Activated CD8-positive, alpha-beta memory T cell treated with anti-CD3 and anti-CD28 coated beads, Interleukin-2, amount 10 ng/mL, durations not matched to agents 7 days and 5 days (primary cell): ENCODE data around the gene DDX60. TPM values are rescaled to one million over a fixed set of nuclear protein-coding genes. Genes with fewer than 3 reads are reported as not detected.
"Not testable (repeated sequence)": the region's sequence is repeated elsewhere in the genome, so short reads cannot be mapped to it uniquely, and the experiment has no call there.

ENCODE experiments used
- ATAC-seq: fragments of 150-1000 bp; cut with Tn5 transposase; one replicate; pipeline ENCODE4 v1.10.0; 2021; ENCODE audit warnings: moderate library complexity
- CTCF ChIA-PET: fragments of 350-600 bp; sonication (Branson Sonifier 250); formaldehyde crosslinking; loops from one replicate; lab custom pipeline; 2021; ENCODE audit warnings: antibody characterized with exemption; lab: Charles Lee
- DNase-seq: peaks from one replicate; pipeline ENCODE4 v3.0.0-alpha.2; 2020
- H3K27ac Mint-ChIP-seq: one replicate; pipeline ENCODE4 v1.8.0; 2021; ENCODE audit warnings: mild to moderate bottlenecking, mixed read lengths
- H3K27me3 Mint-ChIP-seq: one replicate; pipeline ENCODE4 v1.8.0; 2021; ENCODE audit warnings: mixed read lengths
- H3K36me3 Mint-ChIP-seq: one replicate; pipeline ENCODE4 v1.8.0; 2021; ENCODE audit warnings: mild to moderate bottlenecking, mixed read lengths
- H3K4me1 Mint-ChIP-seq: one replicate; pipeline ENCODE4 v1.8.0; 2021; ENCODE audit warnings: mixed read lengths
- H3K4me3 Mint-ChIP-seq: one replicate; pipeline ENCODE4 v1.8.0; 2021; ENCODE audit warnings: mild to moderate bottlenecking, moderate library complexity, mixed read lengths
- H3K9me3 Mint-ChIP-seq: one replicate; pipeline ENCODE4 v1.8.0; 2022; ENCODE audit warnings: low read depth, mixed read lengths
- total RNA-seq, 2 experiments: library from RNA; stranded (reverse); gene quantifications; one replicate each; pipeline ENCODE4 v1.2.3, GENCODE V29; 2021

Gene DDX60
- total RNA-seq, 2 experiments from 2014 or later = 90.5 to 173 TPM

DNA sequence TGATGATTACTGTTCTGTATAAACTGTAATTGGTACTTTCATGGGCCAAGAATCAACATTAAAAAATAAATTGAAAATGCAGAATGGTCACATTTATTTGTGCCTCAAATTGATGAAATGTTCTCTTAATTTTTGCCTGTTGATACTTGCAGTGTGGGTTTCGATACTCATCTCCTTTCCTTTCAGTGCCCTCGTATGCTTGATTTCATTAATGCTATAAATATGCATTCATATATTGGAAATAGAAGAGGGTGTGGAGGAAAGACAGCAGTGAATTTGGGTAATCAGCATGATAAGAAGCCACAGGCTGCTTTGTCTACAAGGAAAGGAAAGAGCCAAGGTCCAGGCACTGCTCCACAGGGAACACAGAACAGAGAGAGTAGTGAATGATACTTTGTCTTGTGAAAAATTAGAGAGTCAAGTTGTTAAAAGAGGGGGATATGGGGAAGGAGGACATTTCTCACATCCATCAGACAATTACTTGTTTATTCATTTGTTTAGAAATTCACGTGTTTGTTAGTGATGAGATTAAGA, 1.0 kb upstream of the DDX60 start:
- no peaks in the 10 kb centered on the region for H3K9me3 Mint-ChIP-seq
- peaks cover 79% of the 10 kb centered on the region for H3K36me3 Mint-ChIP-seq
- DNase-seq (no peak), ATAC-seq (no peak)
- peak overlapping the region; percentile 99 for H3K27ac Mint-ChIP-seq
- peaks cover 46% of the 10 kb centered on the region for H3K4me1 Mint-ChIP-seq
- CTCF ChIA-PET = no interaction called here
- H3K4me3 Mint-ChIP-seq = peak overlapping the region; percentile 86
- H3K27me3 Mint-ChIP-seq = no peaks in the 10 kb centered on the region

DNA sequence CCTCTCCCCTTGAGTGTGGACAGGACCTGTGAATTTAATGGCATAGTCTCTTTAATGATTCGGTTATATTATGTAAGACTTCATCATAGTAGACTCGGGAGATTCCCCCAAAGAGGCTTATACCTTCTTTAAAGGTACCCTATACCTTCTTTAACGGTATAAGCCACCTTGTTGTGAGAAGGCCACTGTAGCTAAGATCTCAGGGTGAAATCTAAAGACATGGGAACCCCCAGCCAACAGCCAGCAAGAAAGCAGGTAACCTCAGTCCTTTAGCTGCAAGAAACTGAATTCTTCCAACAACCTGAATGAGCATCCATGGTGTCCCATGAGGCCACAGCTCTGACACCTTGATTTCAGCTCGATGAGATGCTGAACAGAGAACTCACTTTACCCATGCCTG, 931 bp downstream of the DDX60 start:
- DNase-seq (no peak), ATAC-seq (peak; percentile 5)
- CTCF ChIA-PET = interaction anchor here (1.0 to 1.9 kb wide), 3 partner anchors 8 to 194 kb away, joined by 3 to 9 read pairs (median 3); no protein-coding TSS in a partner anchor
- H3K4me3 Mint-ChIP-seq = peak overlapping the region; percentile 86
- peak overlapping the region; percentile 99 for H3K27ac Mint-ChIP-seq
- peaks cover 77% of the 10 kb centered on the region for H3K36me3 Mint-ChIP-seq
- peaks cover 62% of the 10 kb centered on the region for H3K4me1 Mint-ChIP-seq
- H3K9me3 Mint-ChIP-seq = no peaks in the 10 kb centered on the region
- no peaks in the 10 kb centered on the region for H3K27me3 Mint-ChIP-seq

DNA sequence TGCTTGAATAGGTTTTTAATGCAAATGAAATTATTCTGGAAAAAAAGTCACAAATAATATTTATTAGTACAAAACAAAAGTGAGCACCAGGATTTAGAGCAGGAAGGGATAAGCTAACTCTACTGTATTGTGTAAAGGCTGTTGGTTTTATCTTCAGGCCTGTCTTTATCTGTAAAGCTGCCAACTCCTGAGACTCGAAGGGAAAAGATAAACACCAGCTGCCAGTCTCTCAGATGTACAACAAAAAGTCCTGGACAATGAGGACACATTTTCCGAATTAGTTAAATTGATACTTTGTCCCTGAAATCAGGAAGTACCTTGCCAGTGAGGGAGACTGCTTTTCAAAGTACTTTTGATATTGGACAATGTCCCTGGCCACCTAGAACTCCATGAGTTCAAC, 8.8 kb downstream of the DDX60 start:
- Mint-ChIP-seq H3K4me3 (no peak overlapping the region), H3K4me1 (peaks cover 62% of the 10 kb centered on the region)

DNA sequence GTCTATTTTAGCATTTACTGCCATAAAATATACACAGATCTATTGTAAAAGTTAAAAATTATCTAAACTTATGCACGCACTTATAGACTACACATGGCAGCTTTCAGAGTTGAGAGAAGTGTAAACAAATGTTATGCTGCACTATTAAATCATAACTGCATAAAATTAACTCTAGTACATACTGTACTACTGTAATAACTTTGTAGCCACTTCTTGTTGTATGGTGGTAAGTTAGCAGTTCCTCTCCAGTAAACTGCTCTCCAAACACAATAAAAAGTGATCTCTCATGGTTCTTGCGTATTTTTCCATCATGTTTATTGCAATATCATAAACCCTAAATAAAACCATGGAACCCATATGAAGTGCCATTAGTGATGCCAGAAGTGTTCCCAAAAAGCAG, 9.6 kb downstream of the DDX60 start:
- Mint-ChIP-seq H3K9me3 (no peaks in the 10 kb centered on the region), H3K27ac (no peak overlapping the region), H3K4me3 (no peak overlapping the region), H3K27me3 (no peaks in the 10 kb centered on the region), H3K4me1 (peaks cover 54% of the 10 kb centered on the region), H3K36me3 (peaks cover 73% of the 10 kb centered on the region)
- DNase-seq = no peak
- ATAC-seq = no peak
- CTCF ChIA-PET = interaction anchor here (1.0 kb wide), 1 partner anchor 9 kb away, joined by 3 read pairs; no protein-coding TSS in a partner anchor

More for the DNA sequence above, 8.8 kb downstream of the DDX60 start:
- peak overlapping the region; percentile 31 for H3K27ac Mint-ChIP-seq
- H3K27me3 Mint-ChIP-seq = no peaks in the 10 kb centered on the region
- ATAC-seq = no peak
- no peak for DNase-seq
- no peaks in the 10 kb centered on the region for H3K9me3 Mint-ChIP-seq
- CTCF ChIA-PET = interaction anchor here (1.0 kb wide), 1 partner anchor 8 kb away, joined by 3 read pairs; no protein-coding TSS in a partner anchor
- peaks cover 73% of the 10 kb centered on the region for H3K36me3 Mint-ChIP-seq

DNA sequence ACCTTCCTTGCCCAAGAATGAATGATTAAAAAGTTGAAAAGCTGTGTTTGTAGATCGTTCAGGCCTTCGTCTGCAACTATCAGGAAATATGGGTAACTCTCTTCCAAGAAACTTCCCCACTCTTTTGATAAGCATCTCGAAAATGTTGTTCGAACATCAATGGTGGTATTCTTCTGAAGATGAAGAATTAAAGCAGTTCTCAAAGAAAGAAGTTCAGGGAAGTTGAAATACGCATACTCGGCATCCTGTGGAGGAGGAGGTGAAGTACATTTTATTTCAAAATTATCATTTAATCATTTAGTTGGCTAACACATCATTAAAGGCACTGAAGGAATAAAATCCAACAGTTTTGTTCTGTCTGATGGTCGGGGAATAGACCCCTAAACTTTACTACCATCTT, 12.1 kb downstream of the DDX60 start:
- no peak for DNase-seq
- H3K9me3 Mint-ChIP-seq = no peaks in the 10 kb centered on the region
- H3K4me3 Mint-ChIP-seq = no peak overlapping the region
- H3K27me3 Mint-ChIP-seq = no peaks in the 10 kb centered on the region
- CTCF ChIA-PET = no interaction called here
- H3K4me1 Mint-ChIP-seq = peaks cover 35% of the 10 kb centered on the region
- H3K36me3 Mint-ChIP-seq = peaks cover 68% of the 10 kb centered on the region
- peak overlapping the region; percentile 33 for H3K27ac Mint-ChIP-seq
- ATAC-seq = no peak

DNA sequence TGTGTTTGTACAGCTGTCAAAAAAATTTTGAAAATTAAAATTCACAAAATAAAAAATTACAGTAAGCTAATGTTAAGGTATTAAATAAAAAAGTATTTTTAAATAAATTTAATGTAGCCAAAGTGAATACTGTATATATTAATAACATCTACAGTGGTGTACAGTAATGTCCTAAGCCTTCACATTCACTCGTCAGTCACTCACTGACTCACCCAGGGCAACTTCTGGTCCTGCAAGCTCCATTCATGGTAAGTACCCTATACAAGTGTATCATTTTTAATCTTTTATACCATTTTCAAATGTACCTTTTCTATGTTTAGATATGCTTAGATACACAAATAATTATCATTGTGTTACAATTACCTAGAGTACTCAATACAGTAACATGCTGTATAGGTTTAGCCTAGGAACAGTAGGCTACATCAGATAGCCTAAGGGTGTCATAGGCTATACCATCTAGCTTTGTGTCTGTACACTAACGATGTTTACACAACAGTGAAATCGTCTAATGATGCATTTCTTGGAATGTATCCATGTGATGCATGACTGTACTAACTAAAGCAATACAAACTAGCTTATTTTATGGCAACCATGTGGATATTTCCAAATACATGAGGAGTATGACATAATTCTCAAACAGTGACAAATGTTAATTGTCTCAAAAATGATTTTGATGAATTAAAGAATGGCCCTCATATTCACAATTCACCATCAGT, 13.7 kb downstream of the DDX60 start:
- DNase-seq (no peak), ATAC-seq (no peak)
- Mint-ChIP-seq H3K4me1 (peaks cover 30% of the 10 kb centered on the region), H3K36me3 (peaks cover 68% of the 10 kb centered on the region), H3K27ac (no peak overlapping the region), H3K9me3 (no peaks in the 10 kb centered on the region), H3K27me3 (no peaks in the 10 kb centered on the region), H3K4me3 (no peak overlapping the region)
- CTCF ChIA-PET = interaction anchor here (1.2 to 1.7 kb wide), 3 partner anchors 9 to 47 kb away, joined by 3 to 9 read pairs (median 3); no protein-coding TSS in a partner anchor

DNA sequence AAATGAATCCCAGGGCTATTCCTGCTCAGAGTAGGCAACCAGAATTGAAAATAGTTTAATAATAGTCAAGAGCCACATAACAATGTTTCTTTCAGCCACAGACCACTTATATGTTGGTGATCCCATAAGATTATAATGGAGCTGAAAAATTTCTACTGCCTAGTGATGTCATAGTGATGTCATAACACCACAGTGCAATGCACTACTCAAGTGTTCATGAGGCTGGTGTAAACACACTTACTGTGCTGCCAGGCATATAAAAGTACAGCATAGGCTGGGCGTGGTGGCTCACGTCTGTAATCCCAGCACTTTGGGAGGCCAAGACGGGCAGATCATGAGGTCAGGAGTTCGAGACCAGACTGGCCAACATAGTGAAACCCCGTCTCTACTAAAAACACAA, 15.1 kb downstream of the DDX60 start:
- peaks cover 28% of the 10 kb centered on the region for H3K4me1 Mint-ChIP-seq
- H3K27me3 Mint-ChIP-seq, DNase-seq, CTCF ChIA-PET, H3K27ac Mint-ChIP-seq, H3K4me3 Mint-ChIP-seq, H3K9me3 Mint-ChIP-seq, ATAC-seq: not testable (repeated sequence)
- peaks cover 71% of the 10 kb centered on the region for H3K36me3 Mint-ChIP-seq

DNA sequence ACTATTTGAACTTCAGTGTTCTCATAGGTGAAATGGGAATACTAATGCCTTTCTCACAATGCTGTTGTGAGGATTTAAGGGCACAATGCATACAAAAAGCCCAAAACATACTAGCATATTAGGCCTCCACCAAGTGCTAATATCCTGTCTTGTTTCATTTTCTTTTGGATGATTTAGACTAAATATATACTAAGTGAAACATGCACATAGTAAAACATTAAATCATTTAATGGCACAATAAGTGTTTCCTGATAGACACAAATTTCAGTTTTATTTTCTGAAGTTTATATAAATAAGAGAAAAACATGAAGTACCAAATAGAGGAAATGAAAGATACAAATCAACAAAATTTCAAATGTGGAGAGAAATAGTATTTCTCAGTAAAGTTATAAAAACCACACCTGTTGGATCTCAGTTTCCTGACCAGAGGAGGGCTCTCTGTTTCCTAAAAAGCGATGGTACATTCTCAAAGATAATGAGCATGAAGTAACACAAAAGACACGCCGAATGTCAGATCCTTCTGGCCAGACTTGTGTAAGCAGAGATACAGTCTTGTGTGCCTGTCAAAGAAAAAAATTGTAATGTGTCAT, 25.1 kb downstream of the DDX60 start:
- H3K27ac Mint-ChIP-seq = no peak overlapping the region
- peaks cover 8% of the 10 kb centered on the region for H3K4me1 Mint-ChIP-seq
- H3K36me3 Mint-ChIP-seq = peaks cover 65% of the 10 kb centered on the region
- no peak overlapping the region for H3K4me3 Mint-ChIP-seq
- no peaks in the 10 kb centered on the region for H3K27me3 Mint-ChIP-seq
- no peaks in the 10 kb centered on the region for H3K9me3 Mint-ChIP-seq
- no peak for ATAC-seq
- no peak for DNase-seq
- CTCF ChIA-PET = no interaction called here

GRCh38 chr4:168291242-168291641, 27.3 kb downstream of the DDX60 start:
- no peak overlapping the region for H3K27ac Mint-ChIP-seq
- CTCF ChIA-PET = no interaction called here
- no peaks in the 10 kb centered on the region for H3K27me3 Mint-ChIP-seq
- no peaks in the 10 kb centered on the region for H3K9me3 Mint-ChIP-seq
- no peak overlapping the region for H3K4me3 Mint-ChIP-seq
- H3K4me1 Mint-ChIP-seq = peaks cover 4% of the 10 kb centered on the region
- ATAC-seq (no peak), DNase-seq (no peak)
- peaks cover 56% of the 10 kb centered on the region for H3K36me3 Mint-ChIP-seq

DNA sequence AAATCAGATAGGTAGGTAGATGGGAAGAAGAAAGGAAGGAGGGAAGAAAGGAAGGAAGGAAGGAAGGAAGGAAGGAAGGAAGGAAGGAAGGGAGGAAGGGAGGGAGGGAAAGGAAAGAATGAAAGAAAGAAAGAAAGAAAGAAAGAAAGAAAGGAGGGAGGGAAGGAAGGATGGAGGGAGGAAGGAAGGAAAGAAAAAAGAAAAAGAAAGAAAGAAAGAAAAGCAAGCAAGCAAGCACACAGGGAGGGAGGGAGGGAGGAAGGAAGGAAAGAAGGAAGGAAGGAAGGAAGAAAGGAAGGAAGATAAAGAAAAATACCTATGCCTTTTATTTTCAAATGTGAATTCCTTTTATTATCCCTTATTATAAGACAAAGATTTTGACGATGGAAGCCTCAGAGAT, 32.7 kb downstream of the DDX60 start:
- H3K4me3 Mint-ChIP-seq, H3K4me1 Mint-ChIP-seq, DNase-seq, H3K27me3 Mint-ChIP-seq, H3K27ac Mint-ChIP-seq, CTCF ChIA-PET, ATAC-seq, H3K9me3 Mint-ChIP-seq: not testable (repeated sequence)
- H3K36me3 Mint-ChIP-seq = peaks cover 60% of the 10 kb centered on the region

DNA sequence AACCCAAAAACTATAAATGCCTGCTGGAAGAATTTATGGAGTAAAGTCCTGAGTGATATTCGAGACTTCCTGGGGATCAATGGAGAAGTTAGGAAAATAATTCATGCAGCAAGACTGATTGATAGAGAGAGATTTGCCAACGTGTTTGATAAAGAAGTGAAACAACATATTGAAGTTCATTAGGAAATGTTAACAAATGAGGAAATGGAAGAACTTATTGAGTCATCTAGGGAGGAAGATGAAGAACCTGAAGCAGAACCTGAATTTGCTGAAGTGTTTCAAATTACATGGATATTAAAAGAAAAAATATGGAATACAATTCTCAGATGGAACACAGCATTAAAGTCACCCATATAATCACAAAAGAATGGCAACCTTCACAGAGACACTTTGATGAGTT, 39.0 kb downstream of the DDX60 start:
- ATAC-seq = no peak
- H3K9me3 Mint-ChIP-seq = no peaks in the 10 kb centered on the region
- DNase-seq = no peak
- H3K27me3 Mint-ChIP-seq = no peaks in the 10 kb centered on the region
- CTCF ChIA-PET = no interaction called here
- no peak overlapping the region for H3K4me3 Mint-ChIP-seq
- no peaks in the 10 kb centered on the region for H3K4me1 Mint-ChIP-seq
- H3K36me3 Mint-ChIP-seq = peaks cover 79% of the 10 kb centered on the region
- H3K27ac Mint-ChIP-seq = no peak overlapping the region

DNA sequence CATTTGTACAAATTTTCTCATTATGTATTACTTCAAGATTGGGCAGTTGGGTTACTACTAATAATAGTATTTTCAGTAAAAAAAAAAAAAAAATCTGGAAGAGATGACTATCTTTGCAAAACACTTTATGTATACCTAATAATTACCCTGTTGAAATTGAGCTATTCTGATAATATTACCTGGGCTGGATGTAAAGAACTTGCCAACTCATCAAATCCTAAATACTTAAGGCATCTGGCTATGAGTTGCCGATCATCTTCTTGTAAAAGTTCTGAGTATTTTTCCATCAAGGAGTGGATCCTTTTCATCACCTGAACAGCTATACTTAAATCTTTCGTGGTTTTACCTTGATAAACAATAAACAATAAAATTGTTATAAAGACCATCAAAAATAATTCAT, 42.7 kb downstream of the DDX60 start:
- Mint-ChIP-seq H3K27ac (no peak overlapping the region), H3K27me3 (no peaks in the 10 kb centered on the region), H3K9me3 (no peaks in the 10 kb centered on the region), H3K4me3 (no peak overlapping the region), H3K36me3 (peaks cover 84% of the 10 kb centered on the region), H3K4me1 (no peaks in the 10 kb centered on the region)
- CTCF ChIA-PET = no interaction called here
- ATAC-seq (no peak), DNase-seq (no peak)

- Mint-ChIP-seq H3K27ac (no peak overlapping the region), H3K4me3 (no peak overlapping the region)
These were observed 43.7 kb downstream of the DDX60 start for GRCh38 chr4:168274871-168275270.

DNA sequence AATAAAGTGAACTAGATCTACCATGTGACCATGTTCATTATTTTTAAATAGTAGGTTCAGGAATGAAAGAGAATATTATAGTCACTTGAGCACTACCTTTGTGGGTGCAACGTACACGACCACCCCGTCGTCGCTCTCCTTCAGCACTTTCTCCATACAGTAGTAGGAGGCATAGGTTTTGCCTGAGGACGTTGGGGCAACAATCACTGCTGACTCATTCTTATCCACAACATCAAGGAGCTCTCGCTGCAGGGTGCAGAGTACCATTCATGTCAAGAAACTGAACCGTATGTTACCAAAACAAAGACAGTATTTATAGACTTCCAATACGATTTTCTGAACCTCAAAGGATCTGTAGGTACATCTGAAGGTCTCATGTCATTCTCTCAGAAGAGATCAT, 44.7 kb downstream of the DDX60 start:
- CTCF ChIA-PET = no interaction called here
- no peaks in the 10 kb centered on the region for H3K27me3 Mint-ChIP-seq
- no peak for DNase-seq

More at GRCh38 chr4:168274871-168275270, 43.7 kb downstream of the DDX60 start:
- no peaks in the 10 kb centered on the region for H3K27me3 Mint-ChIP-seq
- H3K4me1 Mint-ChIP-seq = no peaks in the 10 kb centered on the region
- CTCF ChIA-PET = no interaction called here
- no peaks in the 10 kb centered on the region for H3K9me3 Mint-ChIP-seq
- DNase-seq (no peak), ATAC-seq (no peak)
- peaks cover 82% of the 10 kb centered on the region for H3K36me3 Mint-ChIP-seq

More for the DNA sequence above, 44.7 kb downstream of the DDX60 start:
- H3K9me3 Mint-ChIP-seq = no peaks in the 10 kb centered on the region
- peaks cover 80% of the 10 kb centered on the region for H3K36me3 Mint-ChIP-seq
- no peak overlapping the region for H3K4me3 Mint-ChIP-seq
- ATAC-seq = peak; percentile 23
- no peaks in the 10 kb centered on the region for H3K4me1 Mint-ChIP-seq
- no peak overlapping the region for H3K27ac Mint-ChIP-seq
